Measurements from ENCODE around the gene NFIC.

DNA sequence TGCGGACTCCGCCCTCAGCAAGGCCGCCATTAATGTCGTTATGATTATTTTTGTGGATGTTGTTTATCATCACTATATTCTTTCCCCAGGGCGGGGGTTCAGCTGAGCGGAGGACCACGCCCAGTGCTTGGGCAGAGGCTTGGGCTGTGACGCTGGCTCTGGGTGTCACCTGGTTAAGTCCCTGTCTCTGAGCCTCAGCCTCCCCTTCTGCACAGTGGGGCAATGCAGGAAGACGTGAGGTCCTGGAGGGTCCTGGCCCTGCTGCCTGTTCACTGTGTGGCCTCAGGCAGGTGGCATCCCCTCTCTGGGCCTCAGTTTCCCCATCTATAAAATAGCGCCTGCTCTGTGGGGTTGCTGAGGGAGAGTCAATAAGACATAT lies 32.5 kb downstream of the NFIC start:
- TF ChIP-seq OSR1 (CRISPR knock-in tag; IDR thresholded peaks at IDR 0.05) (no peak), ARNTL (CRISPR knock-in tag; IDR thresholded peaks at IDR 0.05; ENCODE audit: borderline replicate concordance, low read depth) (no peak), ZC3H10 (CRISPR knock-in tag; IDR thresholded peaks at IDR 0.05) (no peak), TOX (CRISPR knock-in tag; IDR thresholded peaks at IDR 0.05; ENCODE audit: borderline replicate concordance) (no peak), SNAI2 (CRISPR knock-in tag; IDR thresholded peaks at IDR 0.05) (no peak)
- TF ChIP-seq, protein P1, sequence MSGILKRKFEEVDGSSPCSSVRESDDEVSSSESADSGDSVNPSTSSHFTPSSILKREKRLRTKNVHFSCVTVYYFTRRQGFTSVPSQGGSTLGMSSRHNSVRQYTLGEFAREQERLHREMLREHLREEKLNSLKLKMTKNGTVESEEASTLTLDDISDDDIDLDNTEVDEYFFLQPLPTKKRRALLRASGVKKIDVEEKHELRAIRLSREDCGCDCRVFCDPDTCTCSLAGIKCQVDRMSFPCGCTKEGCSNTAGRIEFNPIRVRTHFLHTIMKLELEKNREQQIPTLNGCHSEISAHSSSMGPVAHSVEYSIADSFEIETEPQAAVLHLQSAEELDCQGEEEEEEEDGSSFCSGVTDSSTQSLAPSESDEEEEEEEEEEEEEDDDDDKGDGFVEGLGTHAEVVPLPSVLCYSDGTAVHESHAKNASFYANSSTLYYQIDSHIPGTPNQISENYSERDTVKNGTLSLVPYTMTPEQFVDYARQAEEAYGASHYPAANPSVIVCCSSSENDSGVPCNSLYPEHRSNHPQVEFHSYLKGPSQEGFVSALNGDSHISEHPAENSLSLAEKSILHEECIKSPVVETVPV (CRISPR knock-in tag; IDR thresholded peaks at IDR 0.05): no peak
- TF ChIP-seq, protein P2, sequence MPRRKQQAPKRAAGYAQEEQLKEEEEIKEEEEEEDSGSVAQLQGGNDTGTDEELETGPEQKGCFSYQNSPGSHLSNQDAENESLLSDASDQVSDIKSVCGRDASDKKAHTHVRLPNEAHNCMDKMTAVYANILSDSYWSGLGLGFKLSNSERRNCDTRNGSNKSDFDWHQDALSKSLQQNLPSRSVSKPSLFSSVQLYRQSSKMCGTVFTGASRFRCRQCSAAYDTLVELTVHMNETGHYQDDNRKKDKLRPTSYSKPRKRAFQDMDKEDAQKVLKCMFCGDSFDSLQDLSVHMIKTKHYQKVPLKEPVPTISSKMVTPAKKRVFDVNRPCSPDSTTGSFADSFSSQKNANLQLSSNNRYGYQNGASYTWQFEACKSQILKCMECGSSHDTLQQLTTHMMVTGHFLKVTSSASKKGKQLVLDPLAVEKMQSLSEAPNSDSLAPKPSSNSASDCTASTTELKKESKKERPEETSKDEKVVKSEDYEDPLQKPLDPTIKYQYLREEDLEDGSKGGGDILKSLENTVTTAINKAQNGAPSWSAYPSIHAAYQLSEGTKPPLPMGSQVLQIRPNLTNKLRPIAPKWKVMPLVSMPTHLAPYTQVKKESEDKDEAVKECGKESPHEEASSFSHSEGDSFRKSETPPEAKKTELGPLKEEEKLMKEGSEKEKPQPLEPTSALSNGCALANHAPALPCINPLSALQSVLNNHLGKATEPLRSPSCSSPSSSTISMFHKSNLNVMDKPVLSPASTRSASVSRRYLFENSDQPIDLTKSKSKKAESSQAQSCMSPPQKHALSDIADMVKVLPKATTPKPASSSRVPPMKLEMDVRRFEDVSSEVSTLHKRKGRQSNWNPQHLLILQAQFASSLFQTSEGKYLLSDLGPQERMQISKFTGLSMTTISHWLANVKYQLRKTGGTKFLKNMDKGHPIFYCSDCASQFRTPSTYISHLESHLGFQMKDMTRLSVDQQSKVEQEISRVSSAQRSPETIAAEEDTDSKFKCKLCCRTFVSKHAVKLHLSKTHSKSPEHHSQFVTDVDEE (CRISPR knock-in tag; IDR thresholded peaks at IDR 0.05): no peak
- TF ChIP-seq, protein P3, sequence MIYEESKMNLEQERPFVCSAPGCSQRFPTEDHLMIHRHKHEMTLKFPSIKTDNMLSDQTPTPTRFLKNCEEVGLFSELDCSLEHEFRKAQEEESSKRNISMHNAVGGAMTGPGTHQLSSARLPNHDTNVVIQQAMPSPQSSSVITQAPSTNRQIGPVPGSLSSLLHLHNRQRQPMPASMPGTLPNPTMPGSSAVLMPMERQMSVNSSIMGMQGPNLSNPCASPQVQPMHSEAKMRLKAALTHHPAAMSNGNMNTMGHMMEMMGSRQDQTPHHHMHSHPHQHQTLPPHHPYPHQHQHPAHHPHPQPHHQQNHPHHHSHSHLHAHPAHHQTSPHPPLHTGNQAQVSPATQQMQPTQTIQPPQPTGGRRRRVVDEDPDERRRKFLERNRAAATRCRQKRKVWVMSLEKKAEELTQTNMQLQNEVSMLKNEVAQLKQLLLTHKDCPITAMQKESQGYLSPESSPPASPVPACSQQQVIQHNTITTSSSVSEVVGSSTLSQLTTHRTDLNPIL (CRISPR knock-in tag; IDR thresholded peaks at IDR 0.05; ENCODE audit: low read depth): no peak
- TF ChIP-seq, protein P4, sequence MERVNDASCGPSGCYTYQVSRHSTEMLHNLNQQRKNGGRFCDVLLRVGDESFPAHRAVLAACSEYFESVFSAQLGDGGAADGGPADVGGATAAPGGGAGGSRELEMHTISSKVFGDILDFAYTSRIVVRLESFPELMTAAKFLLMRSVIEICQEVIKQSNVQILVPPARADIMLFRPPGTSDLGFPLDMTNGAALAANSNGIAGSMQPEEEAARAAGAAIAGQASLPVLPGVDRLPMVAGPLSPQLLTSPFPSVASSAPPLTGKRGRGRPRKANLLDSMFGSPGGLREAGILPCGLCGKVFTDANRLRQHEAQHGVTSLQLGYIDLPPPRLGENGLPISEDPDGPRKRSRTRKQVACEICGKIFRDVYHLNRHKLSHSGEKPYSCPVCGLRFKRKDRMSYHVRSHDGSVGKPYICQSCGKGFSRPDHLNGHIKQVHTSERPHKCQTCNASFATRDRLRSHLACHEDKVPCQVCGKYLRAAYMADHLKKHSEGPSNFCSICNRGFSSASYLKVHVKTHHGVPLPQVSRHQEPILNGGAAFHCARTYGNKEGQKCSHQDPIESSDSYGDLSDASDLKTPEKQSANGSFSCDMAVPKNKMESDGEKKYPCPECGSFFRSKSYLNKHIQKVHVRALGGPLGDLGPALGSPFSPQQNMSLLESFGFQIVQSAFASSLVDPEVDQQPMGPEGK (CRISPR knock-in tag; IDR thresholded peaks at IDR 0.05; ENCODE audit: borderline replicate concordance): no peak
